GM04503 (cell line): ENCODE results near the gene ZDHHC14.

Experiments used
- DNase-seq: peaks from one replicate; pipeline ENCODE4 v3.0.0-alpha.2; 2012; ENCODE audit warnings: low read depth

Gene ZDHHC14

GRCh38 chr6:157625111-157625510 lies 244.1 kb downstream of the ZDHHC14 start:
- DNase-seq, result no peak

DNA sequence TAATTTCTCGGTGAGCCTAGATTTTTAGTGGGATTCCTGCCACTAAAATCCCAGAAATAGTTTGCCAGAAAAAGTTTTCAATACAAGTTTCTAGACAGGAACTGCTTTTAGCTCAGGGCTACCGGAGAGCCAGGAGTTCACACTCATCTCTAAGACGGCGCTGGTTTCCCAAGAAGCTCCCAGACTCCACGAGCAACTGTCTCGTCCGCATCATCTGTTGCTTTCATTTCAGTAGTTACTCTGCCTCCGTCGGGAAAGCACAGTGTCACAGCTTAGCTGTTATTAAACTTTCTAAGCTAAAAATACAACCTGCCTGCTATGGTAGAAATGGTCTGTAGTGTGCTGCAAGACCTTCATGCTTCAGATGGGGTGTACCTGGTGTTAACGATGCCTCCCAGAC lies 244.8 kb downstream of the ZDHHC14 start:
- DNase-seq, result no peak

DNA sequence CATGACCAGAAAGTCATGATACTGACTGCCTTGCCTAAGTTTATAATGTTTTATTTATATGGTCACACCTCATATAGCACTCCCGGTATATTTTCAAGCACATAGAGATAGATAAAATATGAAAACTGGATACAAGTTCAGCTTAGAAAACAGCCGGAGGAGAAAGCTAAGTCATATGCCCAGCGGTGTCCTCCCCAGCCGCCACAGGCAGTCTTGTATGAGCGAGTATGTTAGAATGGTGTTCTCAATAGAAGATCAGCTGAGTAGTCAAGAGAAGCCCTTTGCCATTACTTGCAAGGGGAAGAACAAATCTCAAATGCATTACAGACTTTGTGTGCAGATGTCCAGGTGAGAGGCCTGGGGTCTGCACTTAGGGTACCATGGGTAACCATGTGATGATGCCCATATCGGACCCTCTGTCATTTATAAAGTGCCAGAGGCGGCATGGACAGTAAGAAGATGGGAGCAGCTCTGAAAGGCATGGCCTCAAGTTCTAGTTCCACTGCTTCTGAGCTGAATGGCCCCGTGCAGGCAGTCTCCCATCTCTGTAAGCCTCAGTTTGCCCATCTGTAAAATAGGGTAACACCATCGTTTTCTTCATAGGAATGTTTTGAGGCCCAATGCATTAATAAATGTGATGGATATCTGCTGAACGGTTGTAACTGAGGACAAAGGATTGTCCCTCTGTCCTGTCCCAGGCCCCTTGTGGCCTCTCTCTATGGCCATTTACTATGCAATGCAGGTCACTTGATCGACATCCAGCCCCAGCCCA lies 246.4 kb downstream of the ZDHHC14 start:
- DNase-seq, result no peak

- DNase-seq, result no peak
These were observed 247.5 kb downstream of the ZDHHC14 start for GRCh38 chr6:157628463-157628862.

DNA sequence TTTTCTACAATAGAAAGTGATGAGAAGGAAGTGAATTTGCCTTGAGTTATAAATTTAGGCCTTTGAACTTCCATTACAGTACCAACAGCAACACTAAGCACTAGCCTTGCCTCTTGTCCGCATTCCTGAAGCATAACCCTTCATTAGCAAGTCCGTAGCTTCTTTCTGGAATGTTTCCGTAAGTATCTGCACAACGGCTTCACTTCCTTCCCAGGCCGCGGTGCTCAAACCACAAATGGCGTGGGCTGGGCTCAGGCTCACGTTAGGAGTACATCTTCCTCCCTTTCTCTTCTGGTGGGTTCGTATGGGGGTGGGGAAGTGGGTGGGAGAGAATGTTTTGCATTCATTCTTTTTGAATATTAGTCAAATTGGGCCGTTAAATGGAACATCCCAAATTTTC lies 248.2 kb downstream of the ZDHHC14 start:
- no peak for DNase-seq

DNA sequence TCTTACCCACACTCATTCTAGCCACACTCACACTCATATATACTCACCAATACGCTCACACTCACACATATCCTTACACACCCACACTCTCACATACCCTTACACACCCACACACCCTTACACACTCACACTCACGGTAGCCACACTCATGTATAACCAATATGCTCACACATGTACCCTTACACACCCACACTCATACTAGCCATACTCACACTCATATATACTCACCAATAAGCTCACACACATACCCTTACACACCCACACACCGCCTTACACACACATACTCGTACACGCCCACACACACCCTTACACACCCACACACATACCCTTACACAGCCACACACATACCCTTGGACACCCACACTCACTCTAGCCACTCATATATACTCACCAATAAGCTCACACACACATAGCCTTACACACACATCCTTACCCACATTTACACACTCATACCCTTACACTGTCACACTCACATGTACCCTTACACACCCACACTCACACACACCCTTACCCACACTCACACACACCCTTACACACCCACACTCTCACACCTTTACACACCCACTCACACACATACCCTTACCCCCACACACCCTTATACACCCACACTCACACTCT lies 249.6 kb downstream of the ZDHHC14 start:
- no peak for DNase-seq

GRCh38 chr6:157631412-157631811 lies 250.4 kb downstream of the ZDHHC14 start:
- DNase-seq, result no peak

DNA sequence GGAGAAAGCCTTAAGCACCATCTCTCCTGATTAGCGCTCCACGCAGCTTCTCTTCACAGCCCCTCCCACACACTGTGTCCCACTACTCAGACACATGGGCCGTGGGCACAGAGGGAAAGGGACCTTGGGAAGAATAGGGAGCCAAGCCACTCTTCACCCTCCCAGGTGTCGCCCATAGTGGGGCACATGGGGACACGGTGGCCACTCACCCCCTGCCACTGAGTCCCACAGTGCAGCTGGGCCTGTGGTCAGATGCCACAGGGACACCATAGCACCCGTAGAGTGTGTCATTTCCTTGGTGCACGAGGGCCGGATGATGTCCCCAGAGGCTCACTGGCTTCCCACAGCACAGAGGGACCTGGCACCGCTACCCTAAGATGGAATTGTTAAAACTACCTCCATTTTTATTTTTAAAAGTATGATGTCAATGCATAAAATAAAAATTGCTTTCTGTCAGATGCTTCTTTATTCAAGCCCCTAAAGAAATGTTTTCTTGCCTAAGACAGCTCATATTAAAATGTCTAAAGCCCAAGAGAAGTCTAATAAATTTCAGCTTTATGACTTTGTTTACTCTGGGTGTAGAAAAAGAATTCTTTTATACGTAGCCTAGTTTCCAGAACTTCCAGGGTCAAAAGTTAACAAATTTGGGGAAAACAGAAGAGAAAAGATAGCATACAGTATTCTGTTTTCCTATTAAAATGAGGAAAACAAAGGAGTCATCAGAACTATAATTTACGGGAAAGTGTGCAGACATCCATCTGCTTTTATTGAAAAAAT lies 251.0 kb downstream of the ZDHHC14 start:
- no peak for DNase-seq

GRCh38 chr6:157632821-157633220 lies 251.8 kb downstream of the ZDHHC14 start:
- no peak for DNase-seq

- DNase-seq, result no peak
These were observed 253.6 kb downstream of the ZDHHC14 start for GRCh38 chr6:157634546-157634945.

DNA sequence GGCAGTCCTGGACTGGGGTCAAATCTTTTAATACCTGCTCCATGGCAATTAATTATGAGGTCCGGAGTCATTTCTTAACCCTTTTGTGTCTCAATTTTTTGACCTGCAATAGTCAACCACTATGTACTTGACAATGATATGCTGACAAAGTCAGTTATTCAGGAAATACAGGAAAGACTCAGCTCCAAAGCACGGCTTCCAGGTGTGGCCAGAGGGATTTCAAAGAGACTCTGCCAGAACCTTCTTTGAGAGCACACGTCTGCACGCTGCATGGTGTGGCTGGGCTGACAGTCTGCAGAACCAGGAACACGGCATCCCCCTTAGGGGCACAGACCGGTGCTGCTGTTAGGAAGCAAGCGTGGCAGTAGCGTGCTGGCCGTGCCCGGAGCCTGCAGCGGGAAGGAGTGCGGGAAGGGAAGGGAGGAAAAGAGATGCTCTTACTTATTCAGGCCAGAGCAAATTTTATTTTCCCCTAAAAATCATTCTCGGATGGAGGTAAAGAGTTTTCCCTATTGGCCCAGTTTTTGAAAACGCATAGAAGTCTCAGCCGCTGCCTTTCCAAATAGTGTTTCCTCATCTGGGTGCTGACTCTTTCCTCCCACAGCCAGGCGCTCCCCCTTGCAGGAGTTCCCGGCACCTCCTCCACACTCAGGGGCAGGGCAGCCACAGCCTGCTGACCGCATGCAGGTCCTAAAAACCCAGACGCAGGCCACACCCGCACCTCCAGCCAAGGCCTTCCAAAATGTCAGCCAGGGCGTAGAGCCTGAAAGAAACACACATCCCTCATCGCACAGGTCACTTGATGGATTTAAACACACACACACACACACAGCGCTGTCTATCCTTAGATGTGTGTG lies 254.6 kb downstream of the ZDHHC14 start:
- no peak for DNase-seq

DNA sequence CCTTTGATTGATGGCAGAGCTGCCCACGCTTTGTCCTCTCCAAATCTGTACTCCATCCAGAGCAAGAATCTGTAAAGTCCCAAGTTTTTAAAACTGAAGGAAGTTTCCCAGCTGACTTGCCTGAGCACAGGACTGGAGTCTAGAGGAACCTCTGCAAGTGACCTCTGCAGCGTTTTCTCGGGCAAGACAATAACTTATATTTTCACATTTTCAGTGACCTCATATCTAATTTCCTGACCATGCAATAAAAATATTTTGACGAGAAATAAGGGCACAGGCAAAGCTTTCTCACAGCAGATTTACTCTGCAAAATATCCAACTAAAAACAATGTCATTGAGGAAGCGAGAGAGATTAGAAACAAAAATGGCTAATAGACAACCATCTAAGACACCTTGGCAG lies 256.5 kb downstream of the ZDHHC14 start:
- DNase-seq, result no peak

DNA sequence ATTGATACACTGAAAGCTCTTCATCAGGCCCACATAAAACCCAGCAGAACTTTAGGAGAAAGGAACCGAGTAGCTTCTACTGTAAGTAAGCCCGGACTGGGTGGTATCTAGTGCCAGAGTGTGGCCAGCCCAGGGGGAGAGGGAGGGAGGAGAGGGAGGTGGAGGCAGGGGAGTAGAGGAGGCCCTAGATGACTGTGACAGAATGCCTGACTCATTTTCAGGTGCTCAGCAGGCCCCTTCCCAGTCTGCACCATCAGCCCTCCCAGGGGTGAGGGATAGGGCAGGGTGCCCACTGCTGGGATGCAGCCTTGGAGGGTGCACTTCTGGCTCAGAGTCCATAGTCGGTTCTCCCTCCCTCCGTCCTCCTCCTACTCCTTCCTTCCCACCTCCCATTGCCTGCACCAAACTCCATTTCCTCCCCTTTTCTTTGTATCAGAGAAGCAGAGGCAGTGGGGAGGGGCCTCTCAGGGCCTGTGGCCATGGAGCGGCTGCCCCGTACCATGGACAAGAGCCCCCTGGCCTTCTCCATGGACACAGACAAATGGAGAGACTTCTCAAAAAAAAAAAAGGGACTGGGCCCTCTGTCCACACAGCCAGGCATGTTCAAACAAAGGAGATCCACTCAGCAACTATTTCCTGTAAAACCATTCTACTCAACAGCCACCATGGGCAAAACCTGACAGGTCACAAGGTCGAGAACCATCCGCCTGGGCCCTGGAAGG lies 257.1 kb downstream of the ZDHHC14 start:
- DNase-seq, result no peak

GRCh38 chr6:157638779-157639178 lies 257.8 kb downstream of the ZDHHC14 start:
- no peak for DNase-seq

- DNase-seq, result no peak
These were observed 259.9 kb downstream of the ZDHHC14 start for GRCh38 chr6:157640746-157641451.

DNA sequence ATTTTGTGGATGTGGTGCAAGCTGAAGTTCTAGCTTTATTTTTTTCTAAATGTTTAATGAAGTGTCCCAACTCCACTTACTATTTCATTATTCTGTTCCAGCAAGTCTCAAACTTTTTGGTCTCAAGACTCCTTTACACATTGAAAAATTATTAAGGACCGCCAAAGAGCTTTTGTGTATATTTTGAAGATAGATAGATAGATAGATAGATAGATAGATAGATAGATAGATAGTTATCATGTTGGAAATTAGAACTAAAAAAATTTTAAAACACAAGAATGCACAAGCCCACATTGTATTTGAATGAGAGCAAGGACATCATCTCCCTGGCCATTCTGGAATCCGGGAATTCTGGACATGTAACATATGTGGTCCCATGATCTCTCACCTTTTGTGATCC lies 260.8 kb downstream of the ZDHHC14 start:
- no peak for DNase-seq

DNA sequence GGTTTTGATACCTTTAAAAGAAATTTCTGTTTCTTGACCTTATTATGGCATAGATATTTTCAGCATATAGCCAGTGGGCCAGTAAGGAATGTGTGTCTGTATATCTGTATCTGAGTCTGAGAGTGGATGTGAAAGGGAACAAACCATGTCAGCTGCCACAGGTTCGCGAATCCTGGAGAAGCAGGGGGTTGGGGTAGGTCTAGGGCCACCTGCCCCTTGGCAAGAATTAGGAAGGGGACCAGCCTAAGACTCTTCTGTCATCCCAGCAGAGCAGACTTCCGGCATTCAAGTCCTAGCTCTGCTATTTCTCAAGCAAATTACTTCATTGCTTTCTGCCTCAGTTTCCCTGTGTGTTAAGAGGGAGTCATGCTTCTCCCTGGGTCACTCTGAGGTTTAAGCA lies 261.7 kb downstream of the ZDHHC14 start:
- no peak for DNase-seq

DNA sequence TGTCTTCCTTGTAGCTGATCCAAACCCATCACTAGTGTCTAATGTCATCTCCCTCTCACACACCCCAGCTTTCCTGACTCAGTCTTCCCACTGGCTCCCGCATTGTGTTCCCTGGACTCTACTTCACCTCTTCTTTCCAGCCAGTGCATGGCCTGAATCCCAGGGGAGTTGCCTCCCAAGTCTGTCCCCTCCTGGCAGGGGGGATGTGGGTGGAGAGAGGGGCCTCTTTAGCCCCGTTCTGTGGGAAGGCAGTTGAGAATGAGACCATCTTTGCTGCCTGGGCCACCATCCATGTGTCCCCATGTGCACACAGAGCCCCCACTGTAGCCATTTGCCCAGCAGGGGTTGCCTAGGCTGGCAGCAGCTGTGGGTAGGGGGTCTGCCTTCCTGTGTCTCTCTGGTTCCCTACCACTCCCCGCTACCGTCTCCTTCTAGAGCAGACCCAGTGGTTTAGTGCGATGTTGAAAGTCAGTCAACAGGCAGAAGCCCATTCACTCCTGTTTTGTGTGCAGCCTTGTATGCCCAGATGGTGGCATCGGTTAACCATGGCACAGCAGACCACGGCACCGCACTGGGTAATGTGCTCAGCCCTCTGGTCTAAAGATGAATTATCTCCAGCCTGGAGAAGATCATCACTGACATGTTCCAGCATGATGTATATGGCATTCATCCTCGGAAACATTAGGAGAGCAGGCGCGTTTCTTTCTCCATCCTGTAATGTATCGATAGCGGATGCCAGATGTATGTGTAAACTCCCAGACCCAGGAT lies 263.2 kb downstream of the ZDHHC14 start:
- DNase-seq, result no peak

DNA sequence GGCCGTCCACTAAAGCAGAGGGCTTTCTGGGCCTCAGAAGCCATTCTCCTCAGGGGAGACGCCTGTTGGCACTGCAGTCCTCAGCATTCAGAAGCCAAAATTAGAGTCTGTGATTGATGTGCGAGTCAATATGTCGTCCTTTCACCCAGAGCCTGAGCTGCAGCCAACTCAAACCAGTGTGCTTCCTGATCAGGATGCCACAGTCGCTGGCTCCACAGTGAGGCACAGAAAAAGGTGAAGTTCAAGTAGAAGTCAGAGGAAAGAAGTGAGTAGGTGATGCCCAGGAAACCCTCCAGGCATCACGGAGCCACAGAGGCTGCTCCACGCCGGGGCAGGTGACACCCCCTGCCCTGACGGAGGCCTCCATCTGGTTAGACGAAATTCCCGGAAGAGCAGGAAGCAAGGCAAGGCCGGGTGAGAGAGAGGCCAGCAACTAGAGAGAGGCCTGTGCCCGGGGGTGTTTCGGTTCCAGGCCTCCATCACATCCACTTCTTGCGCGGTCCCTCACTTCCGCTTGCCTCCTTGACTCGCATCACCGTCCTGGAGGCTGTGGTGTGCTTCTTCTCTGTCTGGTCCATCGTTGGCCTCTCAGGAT lies 264.3 kb downstream of the ZDHHC14 start:
- DNase-seq, result no peak

DNA sequence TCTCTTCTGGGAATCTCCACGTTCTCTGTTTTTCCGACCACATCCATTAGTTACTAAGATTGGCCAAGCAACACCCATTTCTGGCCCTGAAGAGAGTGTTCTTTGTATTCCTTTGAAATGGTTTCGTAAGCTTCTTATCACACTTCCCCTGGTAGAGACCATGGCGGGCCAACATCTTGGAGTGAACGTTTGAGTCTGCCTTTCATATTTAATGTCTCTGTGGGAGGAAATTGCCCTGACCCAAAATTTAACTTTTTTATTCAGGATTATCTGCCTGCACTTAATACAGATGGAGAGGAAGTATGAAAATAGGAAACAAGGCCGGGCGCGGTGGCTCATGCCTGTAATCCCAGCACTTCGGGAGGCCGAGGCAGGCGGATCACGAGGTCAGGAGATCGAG lies 265.0 kb downstream of the ZDHHC14 start:
- DNase-seq, result no peak
